CD4-positive, CD25-positive, alpha-beta regulatory T cell (primary cell): ENCODE results near the gene SPTBN5. TPM values are rescaled to one million over a fixed set of nuclear protein-coding genes. Genes with fewer than 3 reads are reported as not detected.

Experiments
- ATAC-seq, 2 donors: fragments of 150-1000 bp; cut with Tn5 transposase; one replicate each; pipeline ENCODE4 v1.10.0; 2021; ENCODE audit warnings: low read depth in 2 of 2, moderate number of reproducible peaks in 2 of 2, moderate library complexity in 1 of 2
- DNase-seq, 3 donors: peaks; one replicate each; pipeline versions ENCODE4 v3.0.0 to v3.0.0-alpha.2; 2012 to 2022; ENCODE audit warnings: mixed read lengths in 1 of 3
- H3K27ac ChIP-seq: one replicate; pipeline ENCODE4 v1.7.0; 2013; ENCODE audit warnings: mild to moderate bottlenecking, low read length; ENCODE audit not compliant: insufficient read depth, poor library complexity, severe bottlenecking
- H3K27me3 ChIP-seq: one replicate; pipeline ENCODE4 v1.7.0; 2013; ENCODE audit warnings: low read length; ENCODE audit not compliant: control insufficient read depth, insufficient read depth
- H3K36me3 ChIP-seq: one replicate; pipeline ENCODE4 v1.7.0; 2013; ENCODE audit warnings: mild to moderate bottlenecking, low read length, moderate library complexity; ENCODE audit not compliant: control insufficient read depth, insufficient read depth
- H3K4me1 ChIP-seq: 2 replicates; pipeline ENCODE4 v1.7.0; 2013; ENCODE audit warnings: mild to moderate bottlenecking, low read length; ENCODE audit not compliant: insufficient read depth, control insufficient read depth, poor library complexity, severe bottlenecking
- H3K4me3 ChIP-seq: one replicate; pipeline ENCODE4 v1.7.0; 2013; ENCODE audit warnings: low read depth, mild to moderate bottlenecking, low read length, moderate library complexity
- H3K9me3 ChIP-seq, 2 experiments: 1 replicate in 1 of 2; 2 replicates in 1 of 2; pipeline ENCODE4 v1.7.0; 2013; ENCODE audit warnings: low read length in 2 of 2, mild to moderate bottlenecking in 1 of 2, moderate library complexity in 1 of 2; ENCODE audit not compliant: control insufficient read depth in 2 of 2
- H3K27ac Mint-ChIP-seq, 3 donors: one replicate each; pipeline ENCODE4 v1.8.0; 2020 to 2022; ENCODE audit warnings: mild to moderate bottlenecking in 3 of 3, mixed read lengths in 3 of 3, moderate library complexity in 2 of 3
- H3K27me3 Mint-ChIP-seq: one replicate; pipeline ENCODE4 v1.8.0; 2022; ENCODE audit warnings: mild to moderate bottlenecking, mixed read lengths
- H3K36me3 Mint-ChIP-seq: one replicate; pipeline ENCODE4 v1.8.0; 2020; ENCODE audit warnings: mixed read lengths
- H3K4me1 Mint-ChIP-seq, 4 donors: one replicate each; pipeline ENCODE4 v1.8.0; 2020 to 2022; ENCODE audit warnings: mixed read lengths in 4 of 4, mild to moderate bottlenecking in 1 of 4
- H3K4me3 Mint-ChIP-seq, 4 donors: one replicate each; pipeline ENCODE4 v1.8.0; 2020 to 2022; ENCODE audit warnings: mild to moderate bottlenecking in 4 of 4, mixed read lengths in 4 of 4, moderate library complexity in 3 of 4
- H3K9me3 Mint-ChIP-seq, 7 donors: one replicate each; pipeline ENCODE4 v1.8.0; 2020 to 2022; ENCODE audit warnings: mixed read lengths in 7 of 7, mild to moderate bottlenecking in 3 of 7, moderate library complexity in 2 of 7
- polyA plus RNA-seq, 4 donors: library from polyadenylated mRNA; unstranded; fragments of 300-500 nt; fragmentation: Illumina TruSeq; gene quantifications; one replicate each; pipeline ENCODE4 v1.2.3, GENCODE V29; 2021
- total RNA-seq: library from RNA; stranded (reverse); gene quantifications from one replicate; pipeline ENCODE4 v1.2.3, GENCODE V29; 2022

The SPTBN5 gene
- total and polyA plus RNA-seq, 5 donors from 2014 or later = 0.26 to 2.7 TPM; not detected in 3

- DNase-seq (no peak), ATAC-seq (no peak)
- Histone ChIP-seq H3K4me3 (no peak overlapping the region), H3K36me3 (no peaks in the 10 kb centered on the region), H3K4me1 (peaks cover 40% of the 10 kb centered on the region), H3K27ac (no peak overlapping the region), H3K27me3 (no peaks in the 10 kb centered on the region), H3K9me3 (no peaks in the 10 kb centered on the region)
- H3K27me3 Mint-ChIP-seq = no peaks in the 10 kb centered on the region
- peaks cover 0 to 2% (median 0%) of the 10 kb centered on the region in 7 donors for H3K9me3 Mint-ChIP-seq
- H3K27ac Mint-ChIP-seq = peak overlapping the region; percentile 91 to 98 (median 94)
- H3K4me3 Mint-ChIP-seq = peak overlapping the region in 2 of 4 donors; percentile 52 to 74
- H3K36me3 Mint-ChIP-seq = no peaks in the 10 kb centered on the region
- H3K4me1 Mint-ChIP-seq = peaks cover 0 to 66% (median 26%) of the 10 kb centered on the region in 4 donors
Observed at GRCh38 chr15:41891946-41892345, 1.9 kb downstream of the SPTBN5 start.

GRCh38 chr15:41891226-41891625, 2.6 kb downstream of the SPTBN5 start:
- Mint-ChIP-seq H3K27ac (peak overlapping the region; percentile 43 to 81 (median 71)), H3K4me1 (peaks cover 0 to 62% (median 25%) of the 10 kb centered on the region in 4 donors), H3K36me3 (no peaks in the 10 kb centered on the region), H3K9me3 (peaks cover 0 to 2% (median 0%) of the 10 kb centered on the region in 7 donors), H3K27me3 (no peaks in the 10 kb centered on the region), H3K4me3 (no peak overlapping the region)
- H3K27me3 ChIP-seq = no peaks in the 10 kb centered on the region
- no peak overlapping the region for H3K27ac ChIP-seq
- H3K36me3 ChIP-seq = no peaks in the 10 kb centered on the region
- peaks cover 40% of the 10 kb centered on the region for H3K4me1 ChIP-seq
- DNase-seq (no peak), ATAC-seq (no peak)
- no peaks in the 10 kb centered on the region for H3K9me3 ChIP-seq
- H3K4me3 ChIP-seq = no peak overlapping the region

- H3K27me3 ChIP-seq = no peaks in the 10 kb centered on the region
- H3K4me3 Mint-ChIP-seq = no peak overlapping the region
- peak overlapping the region in 2 of 3 donors; percentile 59 to 81 for H3K27ac Mint-ChIP-seq
- no peak overlapping the region for H3K4me3 ChIP-seq
- H3K27ac ChIP-seq = no peak overlapping the region
- no peak for ATAC-seq
- H3K9me3 Mint-ChIP-seq = peaks cover 0 to 2% (median 0%) of the 10 kb centered on the region in 7 donors
- H3K4me1 Mint-ChIP-seq = peaks cover 0 to 55% (median 19%) of the 10 kb centered on the region in 4 donors
- H3K4me1 ChIP-seq = peaks cover 35% of the 10 kb centered on the region
- H3K9me3 ChIP-seq = no peaks in the 10 kb centered on the region
- no peaks in the 10 kb centered on the region for H3K36me3 Mint-ChIP-seq
- H3K27me3 Mint-ChIP-seq = no peaks in the 10 kb centered on the region
- no peaks in the 10 kb centered on the region for H3K36me3 ChIP-seq
- DNase-seq = no peak
Observed at GRCh38 chr15:41890050-41890690, 3.7 kb downstream of the SPTBN5 start.

GRCh38 chr15:41888662-41889253, 5.1 kb downstream of the SPTBN5 start:
- no peaks in the 10 kb centered on the region for H3K9me3 ChIP-seq
- H3K27ac ChIP-seq = no peak overlapping the region
- no peaks in the 10 kb centered on the region for H3K36me3 ChIP-seq
- H3K4me1 Mint-ChIP-seq = peaks cover 0 to 42% (median 18%) of the 10 kb centered on the region in 4 donors
- H3K27ac Mint-ChIP-seq = peak overlapping the region; percentile 43 to 88 (median 81)
- H3K4me1 ChIP-seq = peaks cover 20% of the 10 kb centered on the region
- DNase-seq (peak in 1 of 3 donors; percentile 64), ATAC-seq (peak in 1 of 2 donors; percentile 32)
- H3K4me3 ChIP-seq = no peak overlapping the region
- H3K9me3 Mint-ChIP-seq = peaks cover 0 to 2% (median 0%) of the 10 kb centered on the region in 7 donors
- no peaks in the 10 kb centered on the region for H3K27me3 ChIP-seq
- H3K36me3 Mint-ChIP-seq = no peaks in the 10 kb centered on the region
- H3K4me3 Mint-ChIP-seq = peak overlapping the region in 1 of 4 donors; percentile 40
- H3K27me3 Mint-ChIP-seq = no peaks in the 10 kb centered on the region

- H3K27ac Mint-ChIP-seq = peak overlapping the region in 2 of 3 donors; percentile 15 to 31
- no peak for DNase-seq
- H3K27me3 ChIP-seq = no peaks in the 10 kb centered on the region
- H3K9me3 ChIP-seq = no peaks in the 10 kb centered on the region
- no peak overlapping the region for H3K4me3 Mint-ChIP-seq
- H3K9me3 Mint-ChIP-seq = peaks cover 0 to 2% (median 0%) of the 10 kb centered on the region in 7 donors
- ATAC-seq = no peak
- peaks cover 12% of the 10 kb centered on the region for H3K4me1 ChIP-seq
- no peaks in the 10 kb centered on the region for H3K27me3 Mint-ChIP-seq
- H3K36me3 ChIP-seq = no peaks in the 10 kb centered on the region
- H3K36me3 Mint-ChIP-seq = no peaks in the 10 kb centered on the region
- H3K4me1 Mint-ChIP-seq = peaks cover 0 to 33% (median 18%) of the 10 kb centered on the region in 4 donors
- H3K4me3 ChIP-seq = no peak overlapping the region
- no peak overlapping the region for H3K27ac ChIP-seq
Observed at GRCh38 chr15:41887893-41888292, 6.0 kb downstream of the SPTBN5 start.

GRCh38 chr15:41887161-41887560, 6.7 kb downstream of the SPTBN5 start:
- ATAC-seq (no peak), DNase-seq (no peak)
- Histone ChIP-seq H3K36me3 (no peaks in the 10 kb centered on the region), H3K27me3 (no peaks in the 10 kb centered on the region), H3K4me1 (peaks cover 7% of the 10 kb centered on the region), H3K4me3 (no peak overlapping the region), H3K27ac (no peak overlapping the region), H3K9me3 (no peaks in the 10 kb centered on the region)
- peaks cover 0 to 26% (median 13%) of the 10 kb centered on the region in 4 donors for H3K4me1 Mint-ChIP-seq
- peak overlapping the region; percentile 15 to 89 (median 31) for H3K27ac Mint-ChIP-seq
- H3K27me3 Mint-ChIP-seq = no peaks in the 10 kb centered on the region
- no peaks in the 10 kb centered on the region for H3K36me3 Mint-ChIP-seq
- H3K9me3 Mint-ChIP-seq = peaks cover 0 to 2% (median 0%) of the 10 kb centered on the region in 7 donors
- H3K4me3 Mint-ChIP-seq = peak overlapping the region in 1 of 4 donors; percentile 52

GRCh38 chr15:41886741-41887140, 7.1 kb downstream of the SPTBN5 start:
- DNase-seq = no peak
- Mint-ChIP-seq H3K36me3 (no peaks in the 10 kb centered on the region), H3K4me3 (no peak overlapping the region), H3K27ac (no peak overlapping the region), H3K4me1 (peaks cover 0 to 22% (median 12%) of the 10 kb centered on the region in 4 donors), H3K27me3 (no peaks in the 10 kb centered on the region), H3K9me3 (peaks cover 0 to 2% (median 0%) of the 10 kb centered on the region in 7 donors)
- H3K27me3 ChIP-seq = no peaks in the 10 kb centered on the region
- H3K4me3 ChIP-seq = no peak overlapping the region
- H3K9me3 ChIP-seq = no peaks in the 10 kb centered on the region
- H3K4me1 ChIP-seq = peaks cover 9% of the 10 kb centered on the region
- H3K36me3 ChIP-seq = no peaks in the 10 kb centered on the region
- ATAC-seq = no peak
- no peak overlapping the region for H3K27ac ChIP-seq
